ENCODE results near the gene RNF215. TPM values are rescaled to one million over a fixed set of nuclear protein-coding genes. Genes with fewer than 3 reads are reported as not detected.

Gene RNF215
- total RNA-seq, 1 donor from 2014 or later: 24.5 TPM

- no peaks in the 10 kb centered on the region for H3K9me3 ChIP-seq (ENCODE audit: insufficient read depth, low read depth, low read length)
- peak overlapping the region; percentile 87 for H3K4me3 Mint-ChIP-seq (ENCODE audit: unreplicated experiment)
- H2AFZ ChIP-seq (ENCODE audit: low read depth, low read length): peak overlapping the region; percentile 58
- no peaks in the 10 kb centered on the region for H3K9me3 Mint-ChIP-seq (ENCODE audit: unreplicated experiment)
- H3K4me2 ChIP-seq (ENCODE audit: low read length): peak overlapping the region; percentile 90
- no peaks in the 10 kb centered on the region for H3K27me3 Mint-ChIP-seq (ENCODE audit: low read depth, unreplicated experiment)
- FAIRE-seq (no peak), DNase-seq (ENCODE audit: low read depth) (no peak)
- H3K27me3 ChIP-seq (ENCODE audit: insufficient read depth, low read length): no peaks in the 10 kb centered on the region
- no peaks in the 10 kb centered on the region for H4K20me1 ChIP-seq (ENCODE audit: insufficient read depth, low read length)
- peak overlapping the region; percentile 56 for H3K4me3 ChIP-seq (ENCODE audit: insufficient read depth, low read depth, low read length)
- peaks cover 7% of the 10 kb centered on the region for H3K36me3 ChIP-seq (ENCODE audit: insufficient read depth, low read length)
- peaks cover 63% of the 10 kb centered on the region for H3K4me1 ChIP-seq (ENCODE audit: insufficient read depth, low read length)
- TF ChIP-seq EZH2 (IDR thresholded peaks at IDR 0.05; ENCODE audit: insufficient read depth, low read length) (no peak), CTCF (IDR thresholded peaks at IDR 0.05; ENCODE audit: insufficient read depth, low read depth, low read length) (peak; percentile 4)
- H3K27ac Mint-ChIP-seq (ENCODE audit: unreplicated experiment): peak overlapping the region; percentile 100
- H3K4me1 Mint-ChIP-seq (ENCODE audit: low read depth, unreplicated experiment): peaks cover 32% of the 10 kb centered on the region
- H3K9ac ChIP-seq (ENCODE audit: low read length): peak overlapping the region; percentile 93
- H3K79me2 ChIP-seq (ENCODE audit: insufficient read depth, low read length): no peaks in the 10 kb centered on the region
- H3K27ac ChIP-seq (ENCODE audit: low read depth, low read length): peak overlapping the region; percentile 98
- H3K36me3 Mint-ChIP-seq (ENCODE audit: low read depth, unreplicated experiment): peaks cover 8% of the 10 kb centered on the region
Measured at GRCh38 chr22:30423301-30423958, 36.2 kb upstream of the RNF215 start.

- no peaks in the 10 kb centered on the region for H3K9me3 ChIP-seq (ENCODE audit: insufficient read depth, low read depth, low read length)
- FAIRE-seq (no peak), DNase-seq (ENCODE audit: low read depth) (peak; percentile 97)
- no peaks in the 10 kb centered on the region for H3K27me3 ChIP-seq (ENCODE audit: insufficient read depth, low read length)
- Mint-ChIP-seq H3K9me3 (ENCODE audit: unreplicated experiment) (no peaks in the 10 kb centered on the region), H3K27me3 (ENCODE audit: low read depth, unreplicated experiment) (no peaks in the 10 kb centered on the region), H3K4me1 (ENCODE audit: low read depth, unreplicated experiment) (peaks cover 32% of the 10 kb centered on the region), H3K4me3 (ENCODE audit: unreplicated experiment) (peak overlapping the region; percentile 87), H3K27ac (ENCODE audit: unreplicated experiment) (peak overlapping the region; percentile 100), H3K36me3 (ENCODE audit: low read depth, unreplicated experiment) (peaks cover 8% of the 10 kb centered on the region)
- no peaks in the 10 kb centered on the region for H4K20me1 ChIP-seq (ENCODE audit: insufficient read depth, low read length)
- H3K4me2 ChIP-seq (ENCODE audit: low read length): peak overlapping the region; percentile 90
- peak overlapping the region; percentile 98 for H3K27ac ChIP-seq (ENCODE audit: low read depth, low read length)
- no peaks in the 10 kb centered on the region for H3K79me2 ChIP-seq (ENCODE audit: insufficient read depth, low read length)
- TF ChIP-seq EZH2 (IDR thresholded peaks at IDR 0.05; ENCODE audit: insufficient read depth, low read length) (no peak), CTCF (IDR thresholded peaks at IDR 0.05; ENCODE audit: insufficient read depth, low read depth, low read length) (no peak)
- no peak overlapping the region for H2AFZ ChIP-seq (ENCODE audit: low read depth, low read length)
- peaks cover 63% of the 10 kb centered on the region for H3K4me1 ChIP-seq (ENCODE audit: insufficient read depth, low read length)
- peak overlapping the region; percentile 56 for H3K4me3 ChIP-seq (ENCODE audit: insufficient read depth, low read depth, low read length)
- peaks cover 13% of the 10 kb centered on the region for H3K36me3 ChIP-seq (ENCODE audit: insufficient read depth, low read length)
- peak overlapping the region; percentile 93 for H3K9ac ChIP-seq (ENCODE audit: low read length)
Measured at GRCh38 chr22:30422481-30423300, 35.5 kb upstream of the RNF215 start.
